SK-N-MC (cell line): ENCODE results near the gene PHOX2B.

Experiments
- EZH2 ChIP-seq: fragments of 200-600 bp; sonication (generic); IDR thresholded peaks from one replicate; pipeline ENCODE4 v1.6.1; 2017; ENCODE audit warnings: antibody characterized with exemption
- POLR2AphosphoS5 ChIP-seq: IDR thresholded peaks from 2 replicates; pipeline ENCODE4 v1.6.1; 2012; ENCODE audit warnings: mild to moderate bottlenecking, low read depth, low read length, borderline replicate concordance

- TF ChIP-seq EZH2 (no peak), POLR2AphosphoS5 (no peak)
These were observed 15.2 kb upstream of the PHOX2B start for GRCh38 chr4:41763729-41764128.
